ENCODE data around the gene BAIAP3. TPM values are rescaled to one million over a fixed set of nuclear protein-coding genes. Genes with fewer than 3 reads are reported as not detected.

Gene BAIAP3
- total RNA-seq, 4 donors from 2014 or later = 1.5 to 5.4 (median 2.4) TPM

GRCh38 chr16:1348926-1349325 lies 15.5 kb downstream of the BAIAP3 start:
- TF ChIP-seq POLR2A (IDR thresholded peaks at IDR 0.05) (no peak), CTCF (IDR thresholded peaks at IDR 0.05) (no peak)
- 79 to 87% methylated on average over 11 to 14 of the region's 14 CpGs for WGBS, 2 donors
- no peak overlapping the region for H3K4me3 ChIP-seq (ENCODE audit: low read depth, poor library complexity, severe bottlenecking)
- intact Hi-C loops (cut with DNase I; ENCODE audit: low total_unique reads) = no loop called here
- no peak for DNase-seq (ENCODE audit: low spot score in 2 of 2)

GRCh38 chr16:1349351-1349750 lies 15.9 kb downstream of the BAIAP3 start:
- TF ChIP-seq CTCF (IDR thresholded peaks at IDR 0.05) (no peak), POLR2A (IDR thresholded peaks at IDR 0.05) (no peak)
- no peak overlapping the region for H3K4me3 ChIP-seq (ENCODE audit: low read depth, poor library complexity, severe bottlenecking)
- no peak for DNase-seq (ENCODE audit: low spot score in 2 of 2)
- 82 to 84% methylated on average over 16 of the region's 16 CpGs for WGBS, 2 donors
- intact Hi-C loops (cut with DNase I; ENCODE audit: low total_unique reads) = no loop called here

GRCh38 chr16:1349951-1350350 lies 16.5 kb downstream of the BAIAP3 start:
- no peak for DNase-seq (ENCODE audit: low spot score in 2 of 2)
- H3K4me3 ChIP-seq (ENCODE audit: low read depth, poor library complexity, severe bottlenecking) = no peak overlapping the region
- no peak for TF ChIP-seq POLR2A (IDR thresholded peaks at IDR 0.05)
- TF ChIP-seq CTCF (IDR thresholded peaks at IDR 0.05) = no peak
- intact Hi-C loops (cut with DNase I; ENCODE audit: low total_unique reads) = loop anchor here (10.0 kb wide), 1 partner anchor 55 kb away; no protein-coding TSS in a partner anchor
- WGBS, 2 donors = 93 to 97% methylated on average over 17 of the region's 17 CpGs

GRCh38 chr16:1350691-1351090 lies 17.2 kb downstream of the BAIAP3 start:
- WGBS, 2 donors = 66 to 84% methylated on average over 4 to 17 of the region's 19 CpGs
- intact Hi-C loops (cut with DNase I; ENCODE audit: low total_unique reads) = loop anchor here (10.0 kb wide), 1 partner anchor 54 kb away; no protein-coding TSS in a partner anchor
- no peak for DNase-seq (ENCODE audit: low spot score in 2 of 2)
- H3K4me3 ChIP-seq (ENCODE audit: low read depth, poor library complexity, severe bottlenecking) = no peak overlapping the region
- TF ChIP-seq POLR2A (IDR thresholded peaks at IDR 0.05) = no peak
- TF ChIP-seq CTCF (IDR thresholded peaks at IDR 0.05) = no peak

- WGBS, 2 donors = 1% methylated on average over 21 to 24 of the region's 35 CpGs
- DNase-seq (ENCODE audit: low spot score in 2 of 2) = no peak
Measured at GRCh38 chr16:1351215-1351581, 17.8 kb downstream of the BAIAP3 start.

More at GRCh38 chr16:1351215-1351581, 17.8 kb downstream of the BAIAP3 start:
- intact Hi-C loops (cut with DNase I; ENCODE audit: low total_unique reads) = loop anchor here (10.0 kb wide), 1 partner anchor 54 kb away; no protein-coding TSS in a partner anchor
- H3K4me3 ChIP-seq (ENCODE audit: low read depth, poor library complexity, severe bottlenecking) = peak overlapping the region; percentile 81
- TF ChIP-seq POLR2A (IDR thresholded peaks at IDR 0.05) (no peak), CTCF (IDR thresholded peaks at IDR 0.05) (no peak)
